Choroid plexus epithelial cell (primary cell): ENCODE results near the gene ERN1.

Experiments
- DNase-seq: peaks from one replicate; pipeline ENCODE4 v3.0.0-alpha.2; 2010; ENCODE audit warnings: low read depth
- H3K4me3 ChIP-seq: 2 replicates; pipeline ENCODE4 v1.5.1; 2011; ENCODE audit warnings: low read depth, mild to moderate bottlenecking, control low read depth, low read length, moderate library complexity
- TF ChIP-seq, protein P1 (sequence below): conservative IDR thresholded peaks from 2 replicates; pipeline ENCODE4 v1.5.1; 2011; ENCODE audit warnings: low read depth, mild to moderate bottlenecking, control low read depth, inconsistent platforms, low read length, moderate library complexity

The ERN1 gene

DNA sequence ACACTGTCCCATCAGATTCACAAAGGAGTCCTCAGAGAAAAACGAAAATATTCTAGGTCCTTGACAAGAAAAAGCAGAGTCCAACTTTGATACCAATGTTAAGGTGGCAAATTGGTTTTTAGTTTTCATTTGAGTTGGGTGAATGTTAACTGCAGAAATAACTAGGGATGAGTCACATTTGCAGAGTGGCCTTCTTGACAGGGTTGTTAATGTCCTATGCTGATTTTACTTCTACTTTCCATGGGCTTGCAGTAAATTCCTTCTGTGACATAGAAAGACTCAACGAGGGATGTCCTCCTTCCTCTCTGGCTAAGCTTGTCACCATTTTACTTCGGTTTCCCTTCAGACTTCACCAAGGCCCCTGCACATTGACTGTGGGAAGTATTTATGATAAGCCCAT, 62.3 kb downstream of the ERN1 start:
- DNase-seq: no peak
- no peak overlapping the region for H3K4me3 ChIP-seq
- TF ChIP-seq, protein P1, sequence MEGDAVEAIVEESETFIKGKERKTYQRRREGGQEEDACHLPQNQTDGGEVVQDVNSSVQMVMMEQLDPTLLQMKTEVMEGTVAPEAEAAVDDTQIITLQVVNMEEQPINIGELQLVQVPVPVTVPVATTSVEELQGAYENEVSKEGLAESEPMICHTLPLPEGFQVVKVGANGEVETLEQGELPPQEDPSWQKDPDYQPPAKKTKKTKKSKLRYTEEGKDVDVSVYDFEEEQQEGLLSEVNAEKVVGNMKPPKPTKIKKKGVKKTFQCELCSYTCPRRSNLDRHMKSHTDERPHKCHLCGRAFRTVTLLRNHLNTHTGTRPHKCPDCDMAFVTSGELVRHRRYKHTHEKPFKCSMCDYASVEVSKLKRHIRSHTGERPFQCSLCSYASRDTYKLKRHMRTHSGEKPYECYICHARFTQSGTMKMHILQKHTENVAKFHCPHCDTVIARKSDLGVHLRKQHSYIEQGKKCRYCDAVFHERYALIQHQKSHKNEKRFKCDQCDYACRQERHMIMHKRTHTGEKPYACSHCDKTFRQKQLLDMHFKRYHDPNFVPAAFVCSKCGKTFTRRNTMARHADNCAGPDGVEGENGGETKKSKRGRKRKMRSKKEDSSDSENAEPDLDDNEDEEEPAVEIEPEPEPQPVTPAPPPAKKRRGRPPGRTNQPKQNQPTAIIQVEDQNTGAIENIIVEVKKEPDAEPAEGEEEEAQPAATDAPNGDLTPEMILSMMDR: no peak

DNA sequence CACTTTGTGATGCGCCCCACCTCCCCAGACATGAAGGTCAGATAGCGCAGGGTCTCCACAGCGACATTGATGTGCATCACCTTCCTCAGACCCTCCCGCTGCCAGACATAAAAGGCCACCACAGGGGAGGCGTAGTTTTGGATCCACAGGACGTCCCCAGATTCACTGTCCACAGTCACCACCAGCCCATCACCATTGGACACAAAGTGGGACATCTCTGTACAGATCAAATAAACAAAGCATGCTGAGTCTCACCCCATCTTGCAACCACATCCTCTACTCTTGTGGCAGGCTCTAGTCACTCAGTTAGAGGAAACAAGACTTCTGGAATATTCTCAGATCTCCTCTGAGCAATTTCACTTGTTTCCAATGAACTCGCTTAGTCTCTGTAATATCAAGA, 63.2 kb downstream of the ERN1 start:
- no peak overlapping the region for H3K4me3 ChIP-seq
- DNase-seq: no peak
- TF ChIP-seq, protein P1: no peak

DNA sequence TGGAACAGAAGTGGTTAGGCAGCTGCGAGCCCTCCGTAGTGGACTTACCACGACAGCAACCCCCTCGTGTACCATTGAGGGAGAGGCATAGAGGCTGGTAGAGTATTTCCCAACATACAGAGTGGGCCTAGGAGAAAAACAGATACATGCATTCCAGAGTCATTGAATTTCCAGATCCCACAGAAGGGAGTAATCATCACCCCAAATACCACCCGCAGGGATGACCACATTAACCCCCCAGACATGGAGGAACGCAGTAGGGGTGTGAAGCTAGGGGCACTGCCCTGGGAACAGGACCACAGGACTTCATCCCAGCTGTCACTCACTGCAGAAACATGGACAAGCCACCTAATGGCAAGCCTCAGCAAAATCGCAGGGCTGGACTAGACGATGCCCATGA, 64.8 kb downstream of the ERN1 start:
- no peak for DNase-seq
- TF ChIP-seq, protein P1: no peak
- H3K4me3 ChIP-seq: no peak overlapping the region

DNA sequence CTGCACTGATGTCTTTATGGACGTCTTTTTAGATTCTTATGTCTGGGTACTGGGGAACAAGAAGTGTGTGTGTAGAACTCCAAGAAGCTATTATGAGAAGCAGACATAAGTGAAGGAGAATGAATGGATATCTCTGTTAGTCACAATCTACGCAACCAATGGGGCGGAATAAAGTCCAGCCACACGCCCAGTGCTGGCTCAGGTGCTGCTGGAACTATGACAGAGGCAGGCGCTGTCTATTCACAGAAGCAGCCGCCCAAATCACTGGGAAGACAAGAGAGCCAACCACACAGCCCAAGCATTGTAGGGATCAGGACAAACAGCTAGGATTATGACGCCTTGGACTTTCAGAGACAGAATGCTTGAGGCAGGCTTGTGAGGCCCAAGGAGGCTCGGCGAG, 65.6 kb downstream of the ERN1 start:
- TF ChIP-seq, protein P1: no peak
- no peak overlapping the region for H3K4me3 ChIP-seq
- no peak for DNase-seq

DNA sequence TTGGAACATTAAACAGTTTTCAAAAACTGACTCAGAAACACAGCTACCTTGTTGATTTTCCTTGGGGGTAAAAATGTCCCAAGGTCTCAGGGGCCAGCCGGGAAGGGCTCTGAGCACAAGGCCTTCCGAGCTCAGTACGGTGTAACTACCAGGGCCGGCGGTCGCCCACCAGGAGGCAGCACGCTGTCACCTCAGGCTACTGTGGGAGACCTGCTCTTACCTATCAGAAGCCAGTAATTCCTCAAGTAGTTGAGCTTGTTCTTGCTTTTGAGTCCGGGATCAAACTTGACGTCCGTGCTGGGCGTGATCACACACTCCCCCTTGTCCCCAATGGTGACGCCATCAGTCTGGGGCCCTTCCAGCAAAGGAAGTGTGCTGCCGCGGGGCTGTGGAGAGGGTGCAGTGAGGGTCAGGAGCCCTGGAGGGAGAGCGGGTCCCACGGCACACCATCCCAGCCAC, 66.1 kb downstream of the ERN1 start:
- H3K4me3 ChIP-seq: no peak overlapping the region
- DNase-seq: peak; percentile 63

DNA sequence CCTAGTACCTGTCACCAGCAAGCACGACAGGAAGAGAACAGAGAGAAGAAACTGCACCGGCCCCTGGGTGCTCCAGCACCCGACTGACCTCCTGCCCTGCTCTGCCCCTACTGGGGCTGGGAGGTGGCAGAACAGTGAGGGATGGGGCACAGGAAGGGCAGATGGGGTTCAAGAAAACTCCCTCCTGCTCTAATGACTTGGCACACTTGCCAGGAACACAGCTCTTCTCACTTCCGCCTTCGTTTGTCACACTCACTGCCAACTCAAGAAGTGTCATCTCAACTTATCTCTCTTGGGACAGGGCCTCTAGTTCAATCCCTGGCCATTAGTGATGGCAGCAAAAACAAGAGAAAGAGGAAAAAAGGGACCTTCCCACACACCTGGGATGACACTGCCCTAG, 66.9 kb downstream of the ERN1 start:
- DNase-seq: no peak

More for the DNA sequence above, 66.1 kb downstream of the ERN1 start:
- TF ChIP-seq, protein P1: peak; percentile 70

More for the DNA sequence above, 66.9 kb downstream of the ERN1 start:
- H3K4me3 ChIP-seq: no peak overlapping the region
- TF ChIP-seq, protein P1: no peak
